DMS114 treated with DMSO at 0.1 percent for 48 hours (cell line): Measurements from ENCODE around the gene GALNTL6.
"Not testable (repeated sequence)": the region's sequence is repeated elsewhere in the genome, so short reads cannot be mapped to it uniquely, and the experiment has no call there.

Experiments used
- DNase-seq: peaks from one replicate; lab custom pipeline; 2025; ENCODE audit not compliant: unreplicated experiment; lab: John Stamatoyannopoulos, UW

Gene GALNTL6

DNA sequence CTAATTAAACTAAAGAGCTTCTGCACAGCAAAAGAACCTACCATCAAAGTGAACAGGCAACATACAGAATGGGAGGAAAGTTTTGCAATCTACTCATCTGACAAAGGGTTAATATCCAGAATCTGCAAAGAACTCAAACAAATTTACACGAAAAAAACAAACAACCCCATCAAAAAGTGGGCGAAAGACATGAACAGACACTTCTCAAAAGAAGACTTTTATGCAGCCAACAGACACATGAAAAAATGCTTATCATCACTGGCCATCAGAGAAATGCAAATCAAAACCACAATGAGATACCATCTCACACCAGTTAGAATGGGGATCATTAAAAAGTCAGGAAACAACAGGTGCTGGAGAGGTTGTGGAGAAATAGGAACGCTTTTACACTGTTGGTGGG, 1104.2 kb downstream of the GALNTL6 start:
- DNase-seq: not testable (repeated sequence)

DNA sequence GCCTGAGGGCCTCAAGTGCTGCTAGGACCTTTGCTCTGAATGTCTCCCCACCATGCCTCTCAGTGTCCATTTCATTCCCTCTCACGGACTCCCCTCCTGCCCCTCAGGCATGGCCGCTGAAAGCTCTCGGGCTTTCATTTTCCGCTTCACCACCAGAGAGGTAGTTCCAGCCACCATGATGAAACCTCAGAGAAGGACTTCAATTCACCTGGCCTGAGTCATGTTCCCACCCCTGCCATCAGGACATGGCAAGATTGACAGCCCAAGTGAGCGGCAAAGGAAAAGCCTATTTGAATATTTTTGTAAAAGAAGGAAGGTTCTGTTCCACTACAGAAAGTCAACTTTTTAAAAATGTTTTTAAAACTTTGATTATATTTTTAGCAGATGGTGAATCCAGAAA, 1106.1 kb downstream of the GALNTL6 start:
- no peak for DNase-seq

DNA sequence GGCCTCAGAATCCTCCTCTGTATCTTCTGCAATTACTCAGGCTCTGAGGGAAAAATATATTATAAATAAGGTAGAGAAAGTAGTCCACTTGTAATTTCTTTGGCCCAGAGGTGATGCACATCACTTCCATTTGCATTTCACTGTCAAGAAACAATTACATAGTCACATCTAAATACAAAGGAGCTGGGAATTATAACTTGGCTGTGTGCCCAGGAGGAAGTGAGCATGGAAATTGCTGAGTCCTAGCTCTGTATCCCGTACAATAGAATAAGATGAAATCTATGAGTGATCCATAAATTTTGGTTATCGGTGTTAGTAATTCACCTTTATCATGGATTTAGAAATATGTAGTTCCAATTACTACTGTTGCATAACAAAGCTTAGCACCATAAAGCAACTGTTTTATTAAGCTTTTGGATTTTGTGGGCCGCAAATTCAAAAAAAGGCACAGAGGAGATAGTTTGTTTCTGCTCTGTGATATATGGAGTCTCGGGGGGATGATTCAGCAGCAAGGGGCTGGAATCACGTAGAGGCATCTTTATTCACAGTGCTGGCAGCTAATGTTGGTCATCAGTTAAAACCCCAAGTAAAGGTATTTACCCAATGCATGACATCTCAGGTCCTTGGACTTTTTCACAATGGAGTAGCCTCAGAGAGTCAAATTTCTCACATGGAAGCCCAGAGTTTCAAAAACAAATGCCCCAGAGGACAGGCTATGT, 1114.1 kb downstream of the GALNTL6 start:
- no peak for DNase-seq

DNA sequence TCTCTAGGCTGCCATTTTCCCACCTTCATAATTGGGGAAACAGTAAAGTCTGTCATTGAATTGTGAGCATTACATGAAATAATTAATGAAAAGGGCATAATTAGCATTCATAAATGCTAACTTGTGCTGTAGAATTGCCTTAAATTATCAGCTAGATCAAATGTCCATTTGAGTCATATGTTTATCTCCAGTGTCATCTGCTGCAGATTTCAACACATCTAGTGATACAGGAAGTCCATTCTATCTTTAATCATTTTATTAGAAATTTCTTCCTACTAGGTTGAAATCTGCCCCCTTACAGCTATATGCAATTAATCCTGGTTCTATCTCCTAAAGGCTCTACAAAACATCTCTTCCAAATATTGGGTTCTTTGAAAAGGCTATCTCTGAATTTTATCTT, 1115.1 kb downstream of the GALNTL6 start:
- no peak for DNase-seq

DNA sequence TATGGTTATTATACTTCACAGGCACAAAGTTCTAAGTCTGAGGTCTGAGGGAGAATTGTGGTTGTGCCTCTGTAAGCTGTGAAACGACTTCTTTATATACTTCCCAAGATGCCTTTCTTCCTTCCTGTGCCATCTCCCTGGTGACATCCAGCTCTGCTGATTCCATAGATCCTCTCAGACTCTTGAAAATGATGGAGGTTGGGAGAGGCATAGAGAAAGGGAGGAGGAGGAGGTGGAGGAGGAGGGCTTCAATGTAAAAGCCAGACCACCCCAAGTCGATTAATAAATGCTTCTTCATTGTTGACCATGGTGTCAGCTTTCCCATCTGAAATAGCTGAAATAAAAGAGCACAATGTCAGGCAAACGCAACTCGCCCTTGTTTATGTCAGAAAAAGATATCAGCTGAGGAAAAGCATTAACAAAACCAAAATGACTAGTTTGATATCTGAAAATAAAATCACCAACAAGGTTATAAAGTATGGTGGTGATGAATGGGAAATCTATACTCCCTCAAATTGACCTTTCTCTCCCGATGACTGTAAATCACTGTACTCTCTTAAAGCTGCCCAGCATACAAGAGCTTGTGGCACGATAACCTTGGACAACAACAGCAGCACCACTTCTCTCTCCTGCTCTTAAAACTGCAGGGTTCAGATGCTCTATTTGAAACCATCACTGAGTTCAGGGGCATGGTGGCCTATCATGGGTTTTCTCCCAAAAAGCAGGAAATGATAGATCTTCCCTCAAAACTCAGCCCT, 1125.0 kb downstream of the GALNTL6 start:
- no peak for DNase-seq

DNA sequence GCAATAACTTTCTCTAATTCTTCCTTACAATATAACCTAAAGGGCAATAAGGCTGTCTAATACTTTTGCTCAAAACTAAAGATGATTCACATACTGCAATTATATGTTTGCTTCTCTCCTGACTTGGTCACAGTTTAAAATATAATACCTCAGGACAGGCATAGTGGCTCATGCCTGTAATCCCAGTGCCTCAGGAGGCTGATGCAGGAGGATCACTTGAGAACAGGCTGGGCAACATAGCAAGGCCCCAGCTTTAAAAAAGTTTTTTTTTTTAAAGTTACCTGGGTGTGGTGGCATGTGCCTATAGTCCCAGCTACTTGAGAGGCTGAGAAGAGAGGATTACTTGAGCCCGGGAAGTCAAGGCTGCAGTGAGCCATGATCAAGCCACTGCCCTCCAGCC, 1125.7 kb downstream of the GALNTL6 start:
- DNase-seq: no peak

DNA sequence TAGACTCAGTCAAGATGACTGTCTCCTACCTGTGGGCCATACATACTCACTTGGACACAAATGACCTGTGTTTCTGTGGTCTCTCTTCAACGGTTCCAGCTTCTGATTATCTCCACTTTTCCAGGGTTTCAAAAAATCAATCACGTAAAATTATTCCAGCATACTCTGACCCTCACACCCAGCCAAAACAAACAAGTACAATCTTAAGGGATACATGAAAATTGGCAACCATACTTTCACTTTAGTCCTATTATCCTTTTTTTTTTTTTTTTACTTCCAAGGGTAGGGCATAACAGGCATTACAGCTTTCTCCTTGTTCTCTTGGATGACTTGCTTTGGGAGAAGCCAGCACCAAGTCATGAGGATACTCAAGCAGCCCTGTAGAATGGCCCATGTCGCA, 1129.6 kb downstream of the GALNTL6 start:
- no peak for DNase-seq

DNA sequence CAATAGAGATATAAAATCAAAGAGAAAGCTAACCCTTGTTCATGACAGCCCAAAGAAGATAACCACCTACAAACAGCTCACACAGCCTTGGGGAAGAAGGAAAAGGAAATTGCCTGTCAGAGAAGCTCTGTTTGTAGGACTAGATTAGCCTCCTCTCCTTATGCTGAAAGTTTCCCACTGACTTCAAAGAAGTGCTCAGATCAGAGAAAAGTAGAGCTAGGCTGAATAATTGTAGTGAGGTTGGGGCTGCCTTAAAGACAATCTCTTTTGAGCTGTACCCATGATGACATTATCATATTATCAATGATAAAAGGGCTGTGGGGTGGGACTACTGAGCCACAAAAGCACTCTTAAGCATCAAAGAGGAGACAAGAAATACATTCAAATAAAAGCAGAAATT, 1132.4 kb downstream of the GALNTL6 start:
- no peak for DNase-seq

DNA sequence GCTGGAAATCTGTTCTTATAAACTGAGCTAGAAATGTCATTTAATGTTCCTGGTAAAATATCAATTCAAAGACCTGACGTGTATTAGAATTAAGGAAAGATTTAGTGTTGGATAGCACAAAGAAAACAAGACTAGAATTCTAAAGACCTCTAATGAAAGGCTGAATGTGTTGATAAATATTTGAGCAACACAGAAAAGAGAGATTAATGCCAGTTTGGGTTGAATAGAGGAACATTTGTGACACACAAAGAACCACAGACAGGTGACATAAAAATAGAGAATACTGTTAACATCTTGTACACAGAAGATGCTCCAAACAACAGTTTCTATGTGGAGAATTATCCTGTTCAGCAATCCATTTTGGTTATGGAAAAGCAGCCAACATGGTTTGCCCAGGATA, 1133.3 kb downstream of the GALNTL6 start:
- DNase-seq: no peak

DNA sequence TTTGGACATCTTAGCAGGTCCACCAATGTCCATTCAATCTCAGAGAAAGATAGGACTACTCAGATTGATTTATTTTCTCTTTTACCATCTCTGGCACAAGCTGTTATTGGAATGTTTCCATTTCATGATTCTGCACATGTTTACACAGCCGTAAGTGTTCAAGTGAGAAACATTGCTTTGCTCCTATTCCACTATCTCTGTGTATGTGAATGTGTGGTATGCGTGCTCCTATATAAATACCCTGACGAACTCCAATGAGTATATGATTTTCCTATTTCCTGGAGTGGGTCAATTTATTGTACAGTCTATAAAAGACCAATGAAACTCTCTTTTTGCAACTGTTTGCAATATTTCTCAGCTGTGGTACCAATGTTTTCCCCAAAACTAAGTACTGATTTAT, 1134.4 kb downstream of the GALNTL6 start:
- DNase-seq: no peak

DNA sequence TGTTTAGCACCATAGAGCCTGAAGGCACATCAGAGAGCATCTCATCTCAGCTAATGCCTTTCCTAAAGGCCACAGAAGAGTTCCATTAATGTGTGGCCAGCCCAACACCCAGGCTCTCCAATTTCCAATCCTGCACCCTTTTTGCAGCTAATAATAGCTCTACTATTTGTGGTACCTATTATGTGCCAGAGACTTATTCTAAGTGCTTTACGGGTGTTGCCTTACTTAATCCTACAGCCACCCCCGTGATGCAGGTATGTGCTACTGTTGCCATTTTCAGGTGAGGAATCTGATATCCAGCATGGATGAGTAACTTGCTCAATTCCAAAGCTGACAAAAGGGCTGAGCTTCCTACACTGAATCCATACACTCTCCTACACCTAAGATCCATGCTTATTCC, 1137.8 kb downstream of the GALNTL6 start:
- no peak for DNase-seq

DNA sequence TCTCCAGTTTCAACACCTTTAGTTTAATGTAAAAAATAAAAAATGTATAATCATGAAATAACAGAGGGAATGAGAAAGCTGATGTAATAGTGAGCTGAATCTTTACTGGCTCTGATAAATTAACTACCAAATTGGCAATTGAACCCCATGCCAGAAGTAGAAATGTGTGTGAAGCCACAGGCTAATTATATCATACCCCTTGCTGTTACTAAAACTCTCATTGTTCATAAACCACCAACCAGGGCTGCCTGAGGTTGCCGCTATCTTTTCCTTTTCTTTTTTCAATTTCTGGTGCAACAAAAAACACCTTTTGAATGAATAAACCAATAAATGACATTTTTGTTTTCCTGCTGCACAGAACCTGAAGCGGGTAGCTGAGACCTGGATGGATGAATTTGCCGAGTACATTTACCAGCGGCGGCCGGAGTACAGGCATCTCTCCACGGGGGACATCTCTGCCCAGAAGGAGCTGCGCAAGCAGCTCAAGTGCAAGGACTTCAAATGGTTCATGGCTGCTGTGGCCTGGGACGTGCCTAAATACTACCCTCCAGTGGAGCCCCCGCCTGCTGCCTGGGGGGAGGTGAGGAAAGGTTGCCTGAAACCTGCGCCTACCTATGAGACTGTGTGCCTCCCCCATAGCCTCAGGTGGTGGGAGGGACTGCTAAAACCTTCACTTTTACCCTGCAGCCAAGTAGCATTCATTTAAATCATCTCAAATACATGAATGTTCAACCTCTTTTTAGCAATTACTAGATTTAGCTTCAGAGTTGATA, 1138.7 kb downstream of the GALNTL6 start:
- DNase-seq: no peak

DNA sequence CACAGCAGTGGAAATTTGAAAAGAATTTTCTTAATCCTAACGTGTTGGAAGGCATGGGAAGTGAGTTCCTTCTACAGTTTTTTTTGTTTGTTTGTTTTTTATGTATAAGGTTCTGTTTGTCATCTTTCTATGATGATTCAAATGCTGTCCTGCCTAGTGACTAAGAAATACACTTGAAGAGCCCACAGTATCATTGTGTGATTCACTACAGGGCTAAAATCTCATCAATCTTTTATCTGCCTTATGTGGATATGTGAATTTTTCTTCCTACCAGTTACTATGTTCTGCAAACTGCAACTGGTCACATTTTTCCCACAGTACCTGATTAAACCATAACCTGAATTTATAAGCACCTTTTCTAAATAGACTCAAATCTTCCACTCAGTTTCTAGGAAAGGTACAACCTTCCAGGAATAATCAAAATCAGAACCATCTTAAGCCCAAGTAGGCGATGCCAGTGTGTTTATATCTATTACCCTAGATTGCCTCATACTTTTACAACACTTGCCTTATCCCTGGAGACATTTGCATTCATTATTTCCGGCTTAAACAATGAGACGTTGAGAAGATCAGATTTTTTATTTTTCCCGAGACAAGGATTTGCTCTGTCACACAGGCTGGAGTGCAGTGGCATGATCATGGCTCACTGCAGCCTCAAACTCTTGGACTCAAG, 1140.8 kb downstream of the GALNTL6 start:
- DNase-seq: no peak

DNA sequence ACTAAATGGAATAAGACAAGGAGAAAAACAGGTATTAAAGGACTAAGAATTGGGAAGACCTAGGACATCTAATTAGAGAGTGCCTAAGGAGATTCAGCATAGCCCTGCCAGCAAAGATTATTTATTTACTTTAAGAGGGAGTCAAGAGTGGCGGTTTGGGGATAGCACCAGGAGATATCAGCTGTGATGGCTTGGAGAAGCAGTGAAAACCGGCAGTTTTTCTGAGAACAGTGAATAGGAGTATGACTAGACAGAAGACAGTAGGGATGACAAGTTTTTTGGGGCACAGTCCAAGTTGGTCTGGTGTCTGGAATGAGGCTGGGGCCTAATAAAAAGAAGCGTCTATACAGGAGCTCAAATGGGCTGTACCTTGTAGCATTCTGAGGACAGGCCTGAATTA, 1143.1 kb downstream of the GALNTL6 start:
- not testable (repeated sequence) for DNase-seq

DNA sequence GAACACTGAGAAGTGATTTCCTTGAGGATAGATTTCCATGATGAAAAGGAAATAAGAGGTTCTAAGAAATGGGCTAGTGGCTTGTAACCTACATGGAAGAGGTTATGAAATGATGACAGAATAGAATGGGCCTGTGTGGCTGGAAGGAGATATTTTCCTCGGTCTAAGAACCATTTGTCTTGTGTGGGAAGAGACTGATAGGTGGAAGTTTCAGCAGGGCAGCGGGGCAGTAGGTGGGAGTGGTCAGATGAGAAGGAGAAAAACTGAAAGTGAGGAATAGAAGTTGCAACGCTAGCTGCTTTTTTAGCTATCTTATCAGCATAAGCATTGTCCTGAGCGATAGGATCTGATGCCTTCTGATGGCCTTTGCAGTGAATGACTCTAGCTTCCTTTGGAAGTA, 1144.0 kb downstream of the GALNTL6 start:
- no peak for DNase-seq

DNA sequence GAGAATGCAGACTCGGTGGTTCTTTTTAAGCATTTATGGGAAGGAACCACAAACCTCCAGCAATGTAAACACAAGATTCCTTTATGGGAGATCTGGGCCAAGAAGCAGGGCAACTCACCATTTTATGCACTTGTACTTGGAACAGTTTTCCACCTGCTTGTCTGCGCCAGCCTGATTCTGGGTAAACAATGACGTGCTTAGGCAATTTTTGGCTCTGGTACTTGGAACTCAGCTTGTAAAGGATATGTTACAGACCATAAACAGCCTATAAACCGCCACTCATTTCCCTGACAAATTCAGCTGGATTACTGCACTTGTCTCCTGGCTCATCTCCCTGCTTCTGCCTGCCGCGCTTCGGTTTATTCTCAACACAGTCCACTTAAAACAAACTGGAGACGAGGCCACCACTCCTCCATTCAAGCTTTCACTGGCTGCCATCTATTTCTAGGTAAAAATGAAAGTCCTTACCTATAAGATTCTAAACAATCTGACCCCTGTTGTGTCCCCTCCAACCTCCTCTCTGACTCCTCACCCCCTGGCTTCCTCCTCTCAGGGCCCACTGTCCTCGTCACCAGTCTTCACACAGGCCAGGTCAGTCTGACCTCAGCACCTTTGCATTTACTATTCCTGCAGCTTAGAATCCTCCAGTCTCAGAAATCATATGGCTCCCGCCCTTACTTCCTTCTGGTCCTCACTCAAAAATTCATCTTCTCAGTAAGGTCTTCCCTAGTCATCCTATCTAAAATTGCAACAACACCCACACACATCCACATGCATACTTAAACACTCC, 1149.6 kb downstream of the GALNTL6 start:
- DNase-seq: no peak

DNA sequence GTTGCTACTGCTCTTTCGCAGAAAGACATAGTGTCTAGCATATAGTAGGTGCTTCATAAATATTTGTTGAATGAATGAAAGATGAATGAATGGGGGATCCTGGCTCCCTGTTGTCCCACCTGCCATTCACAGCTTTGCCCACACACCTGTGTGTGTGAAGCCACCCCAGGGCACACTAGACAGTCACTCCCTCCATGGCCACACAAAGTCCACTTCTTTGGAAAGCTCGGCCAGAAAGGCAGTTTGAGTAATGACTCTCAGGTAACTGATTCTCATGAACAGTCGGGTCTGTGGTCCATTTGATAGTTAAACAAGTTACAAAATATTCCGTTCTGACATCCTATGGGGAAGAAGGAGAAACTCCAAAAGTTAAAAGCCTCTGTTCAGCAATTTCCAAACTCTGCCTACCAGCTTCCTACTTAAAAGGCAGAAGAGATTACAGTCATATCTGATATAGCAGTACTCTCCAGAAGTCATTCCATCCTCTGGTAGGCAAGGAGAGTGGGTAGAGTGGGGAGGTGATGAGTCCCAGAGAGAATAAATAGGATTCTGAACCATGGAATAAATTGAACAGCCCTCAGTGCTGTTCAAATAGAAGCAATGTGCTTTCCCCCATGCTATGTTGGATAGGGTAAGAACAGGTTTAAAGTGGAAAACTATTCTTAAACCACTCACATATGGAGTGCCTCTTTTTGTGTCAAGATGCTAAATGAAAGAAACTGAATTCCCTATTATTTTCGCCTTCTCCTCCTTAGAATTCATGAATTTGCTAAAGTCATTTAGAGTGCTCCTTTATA, 1150.5 kb downstream of the GALNTL6 start:
- DNase-seq: no peak

DNA sequence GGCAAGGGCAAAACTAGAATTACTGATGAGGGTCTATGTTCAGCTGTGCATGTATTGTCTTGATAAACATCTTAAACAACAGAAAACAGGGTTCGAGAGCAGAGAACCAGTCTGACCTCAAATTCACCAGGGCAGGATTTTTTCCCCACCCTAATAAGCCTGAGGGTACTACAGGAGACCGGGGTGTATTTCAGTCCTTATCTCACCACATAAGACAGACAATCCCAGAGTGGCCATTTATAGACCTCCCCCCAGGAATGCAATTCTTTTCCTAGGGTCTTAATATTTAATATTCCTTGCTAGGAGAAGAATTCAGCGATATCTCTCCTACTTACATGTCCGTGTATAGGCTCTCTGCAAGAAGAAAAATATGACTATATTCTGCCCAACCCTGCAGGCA, 1157.0 kb downstream of the GALNTL6 start:
- DNase-seq: not testable (repeated sequence)

DNA sequence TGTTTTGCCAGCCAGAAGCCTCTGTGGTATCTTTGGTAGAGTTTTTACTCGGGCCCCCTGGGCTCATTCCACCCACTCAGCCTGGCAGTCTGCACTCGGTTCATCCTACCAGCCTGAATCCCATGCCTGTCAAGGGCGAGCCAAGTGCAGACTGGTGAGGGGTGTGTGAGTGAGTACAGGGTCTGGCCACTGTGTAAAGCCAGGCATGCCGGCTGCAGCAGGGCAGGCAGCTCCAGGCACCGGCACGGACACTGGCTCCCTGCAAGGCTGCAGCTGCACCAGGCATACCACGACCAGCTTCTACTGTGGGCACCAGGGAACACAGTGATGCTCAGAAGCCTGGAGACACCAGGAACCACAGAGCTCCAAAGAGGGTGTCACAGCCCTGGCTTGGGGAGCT, 1161.4 kb downstream of the GALNTL6 start:
- no peak for DNase-seq
